Cardiac septum (tissue), 1 donor: ENCODE results near the gene DNAJC4. TPM values are rescaled to one million over a fixed set of nuclear protein-coding genes. Genes with fewer than 3 reads are reported as not detected.

Source experiments
- DNase-seq: peaks from one replicate; pipeline ENCODE4 v3.0.0-alpha.2; 2020; ENCODE audit warnings: low spot score
- intact Hi-C: fragments of 100-400 bp; cut with DNase I; formaldehyde crosslinking; loops from one replicate; pipeline ENCODE4 v1.14.0; 2022
- total RNA-seq: library from RNA; stranded (reverse); fragmentation: NEBNext Ultra II Directional; extraction: Animal tissue kit (Norgen Biotek cat#: 25700); gene quantifications from one replicate; pipeline ENCODE4 v1.2.1, GENCODE V29; 2021
- donor health status: DM: no; HTN: no; CAD: no.

Gene DNAJC4
- total RNA-seq, 1 donor from 2014 or later, result 51.9 TPM

GRCh38 chr11:64251016-64251752 lies 20.8 kb downstream of the DNAJC4 start, which contains the start of gene PLCB3:
Gene PLCB3, plus strand, starts transcription at chr11:64251530. Its CDS starts 120 bp downstream, at chr11:64251650.
- DNase-seq, result no peak
- intact Hi-C loops, result loop anchor here (5.0 kb wide), 1 partner anchor 51 kb away; the partner anchor contains the start of gene CATSPERZ

DNA sequence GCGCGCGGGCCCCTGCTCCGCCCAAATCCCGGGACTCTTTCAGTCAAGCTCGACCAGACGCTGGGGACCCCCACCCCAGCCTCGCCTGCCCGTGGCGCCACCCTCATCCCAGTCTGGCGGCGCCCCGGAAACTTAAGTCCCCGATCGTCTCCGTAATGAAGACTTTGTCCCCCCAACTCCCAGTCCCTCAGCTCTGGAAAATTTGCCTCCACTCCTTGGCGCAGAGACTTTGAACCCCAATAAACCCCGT lies 21.3 kb downstream of the DNAJC4 start:
- intact Hi-C loops, result loop anchor here (5.0 kb wide), 1 partner anchor 51 kb away; the partner anchor contains the start of gene CATSPERZ
- DNase-seq, result no peak

- intact Hi-C loops, result loop anchor here (5.0 kb wide), 1 partner anchor 50 kb away; the partner anchor contains the start of gene CATSPERZ
These were observed 21.9 kb downstream of the DNAJC4 start for GRCh38 chr11:64252003-64252872.

DNA sequence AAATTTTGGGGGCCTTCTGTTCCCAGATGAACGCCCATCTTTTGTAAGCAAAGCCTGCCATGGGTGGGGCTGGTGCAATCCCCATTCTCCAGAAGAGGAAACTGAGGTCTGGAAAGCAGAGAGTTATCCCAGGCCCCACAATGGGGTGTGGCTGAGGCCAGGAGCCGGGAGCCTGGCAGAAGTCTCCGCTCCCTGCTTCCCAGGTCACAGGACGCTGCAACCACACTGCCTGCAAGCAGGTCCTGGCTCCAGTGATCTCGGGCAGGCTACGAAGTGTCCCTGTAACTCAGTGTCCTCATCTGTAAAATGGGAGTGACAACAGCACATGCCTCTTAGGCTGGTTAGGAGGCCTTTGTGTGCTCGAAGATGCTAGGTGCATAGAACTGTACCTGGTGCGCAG lies 22.7 kb downstream of the DNAJC4 start:
- DNase-seq, result no peak
- intact Hi-C loops, result loop anchor here (5.0 kb wide), 1 partner anchor 49 kb away; the partner anchor contains the start of gene CATSPERZ

More at GRCh38 chr11:64252003-64252872, 21.9 kb downstream of the DNAJC4 start:
- no peak for DNase-seq

- intact Hi-C loops, result loop anchor here (5.0 kb wide), 1 partner anchor 49 kb away; the partner anchor contains the start of gene CATSPERZ
- DNase-seq, result no peak
These were observed 23.1 kb downstream of the DNAJC4 start for GRCh38 chr11:64253481-64253880.

DNA sequence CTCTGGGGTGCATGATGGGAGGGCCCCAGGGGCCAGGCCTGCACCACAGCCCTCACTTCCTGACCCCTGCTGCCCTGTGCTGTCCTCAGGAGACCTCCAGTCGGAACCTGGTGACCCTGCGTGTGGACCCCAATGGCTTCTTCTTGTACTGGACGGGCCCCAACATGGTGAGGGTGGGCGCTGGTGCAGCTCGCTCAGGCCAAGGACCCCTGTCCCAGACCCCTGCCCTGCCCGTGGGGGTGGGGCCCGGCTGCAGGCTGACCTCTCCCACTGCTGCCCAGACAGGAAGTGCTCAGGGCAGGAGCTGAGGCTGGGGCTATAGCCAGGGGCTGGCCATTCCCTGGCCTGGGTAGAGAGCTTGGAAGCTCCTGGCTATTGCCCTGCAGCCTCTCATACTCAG lies 24.0 kb downstream of the DNAJC4 start:
- DNase-seq, result no peak
- intact Hi-C loops, result loop anchor here (5.0 kb wide), 1 partner anchor 48 kb away; the partner anchor contains the start of gene CATSPERZ

DNA sequence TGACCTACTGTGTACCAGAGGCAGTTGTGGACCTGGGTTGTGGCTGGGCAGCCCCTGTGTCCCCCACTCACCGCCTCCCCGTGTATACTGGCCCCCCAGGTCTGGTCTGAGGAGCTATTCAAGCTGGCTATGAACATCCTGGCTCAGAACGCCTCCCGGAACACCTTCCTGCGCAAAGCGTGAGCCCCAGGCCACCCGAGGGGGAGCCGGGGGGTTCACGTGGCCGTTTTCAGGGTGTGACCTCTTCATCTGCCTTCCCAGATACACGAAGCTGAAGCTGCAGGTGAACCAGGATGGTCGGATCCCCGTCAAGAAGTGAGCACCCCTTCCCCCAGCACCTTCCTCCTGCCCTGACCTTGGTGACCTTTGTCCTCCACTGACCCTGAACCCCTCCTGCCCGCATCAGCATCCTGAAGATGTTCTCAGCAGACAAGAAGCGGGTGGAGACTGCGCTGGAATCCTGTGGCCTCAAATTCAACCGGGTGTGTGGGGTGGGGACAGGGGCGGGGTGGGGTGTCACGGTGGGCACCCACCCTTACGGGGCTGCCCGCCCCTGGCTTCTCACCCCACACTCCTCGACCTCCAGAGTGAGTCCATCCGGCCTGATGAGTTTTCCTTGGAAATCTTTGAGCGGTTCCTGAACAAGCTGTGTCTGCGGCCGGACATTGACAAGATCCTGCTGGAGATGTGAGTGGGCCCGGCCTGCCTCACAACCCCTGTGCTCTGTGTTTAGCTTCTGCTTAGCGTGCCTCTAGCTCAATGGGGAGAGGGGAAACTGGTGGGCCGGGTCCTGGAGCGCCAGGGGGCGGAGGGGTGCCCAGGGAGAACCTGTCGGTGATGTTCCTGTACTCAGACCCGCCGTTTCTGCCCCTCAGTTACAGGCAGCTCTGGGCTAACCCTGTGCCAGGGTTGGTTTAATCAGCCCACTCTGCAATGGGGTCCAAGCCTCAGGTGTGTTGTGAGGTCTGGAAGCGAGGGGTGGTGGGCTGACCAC lies 25.1 kb downstream of the DNAJC4 start:
- DNase-seq, result no peak
- intact Hi-C loops, result no loop called here

DNA sequence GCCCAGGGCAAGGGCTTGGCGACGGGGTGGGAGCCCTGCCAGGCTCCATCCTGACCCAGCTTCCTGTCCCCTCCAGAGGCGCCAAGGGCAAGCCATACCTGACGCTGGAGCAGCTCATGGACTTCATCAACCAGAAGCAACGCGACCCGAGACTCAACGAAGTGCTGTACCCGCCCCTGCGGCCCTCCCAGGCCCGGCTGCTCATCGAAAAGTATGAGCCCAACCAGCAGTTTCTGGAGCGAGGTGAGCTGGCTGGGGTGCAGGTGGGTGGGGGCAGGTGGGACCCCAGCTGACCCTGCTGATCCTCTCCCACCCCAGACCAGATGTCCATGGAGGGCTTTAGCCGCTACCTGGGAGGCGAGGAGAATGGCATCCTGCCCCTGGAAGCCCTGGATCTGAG lies 26.0 kb downstream of the DNAJC4 start:
- no peak for DNase-seq
- intact Hi-C loops, result no loop called here

DNA sequence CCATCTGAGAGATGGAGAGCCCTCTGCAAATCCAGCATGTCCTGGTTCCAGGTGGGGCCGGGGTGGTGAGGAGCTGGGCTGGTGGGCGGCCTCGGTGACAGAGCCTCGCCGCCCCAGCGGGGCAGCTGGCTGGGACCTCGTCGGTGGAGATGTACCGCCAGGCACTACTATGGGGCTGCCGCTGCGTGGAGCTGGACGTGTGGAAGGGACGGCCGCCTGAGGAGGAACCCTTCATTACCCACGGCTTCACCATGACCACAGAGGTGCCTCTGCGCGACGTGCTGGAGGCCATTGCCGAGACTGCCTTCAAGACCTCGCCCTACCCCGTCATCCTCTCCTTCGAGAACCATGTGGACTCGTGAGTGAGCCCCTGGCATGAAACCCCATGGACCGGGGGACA lies 28.0 kb downstream of the DNAJC4 start:
- intact Hi-C loops, result no loop called here
- DNase-seq, result no peak

DNA sequence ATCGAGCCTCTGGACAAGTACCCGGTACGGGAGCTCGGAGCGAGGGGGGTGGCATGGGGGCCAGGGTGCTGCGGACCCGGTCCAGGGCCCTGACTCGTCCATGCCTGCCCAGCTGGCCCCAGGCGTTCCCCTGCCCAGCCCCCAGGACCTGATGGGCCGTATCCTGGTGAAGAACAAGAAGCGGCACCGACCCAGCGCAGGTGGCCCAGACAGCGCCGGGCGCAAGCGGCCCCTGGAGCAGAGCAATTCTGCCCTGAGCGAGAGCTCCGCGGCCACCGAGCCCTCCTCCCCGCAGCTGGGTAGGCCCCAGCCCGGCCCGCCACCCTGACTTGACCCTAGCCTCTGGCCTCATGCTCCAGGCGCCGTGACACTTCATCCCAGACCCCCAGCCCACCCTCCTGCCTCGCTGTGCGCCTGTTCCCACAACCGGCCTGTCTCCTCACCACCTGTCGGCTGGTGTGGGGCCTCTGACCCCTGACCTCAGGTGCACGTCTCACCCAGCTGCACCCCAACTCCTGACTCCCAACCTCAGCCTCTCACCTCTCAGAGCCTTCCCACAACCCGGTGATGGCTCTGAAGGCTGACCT lies 28.7 kb downstream of the DNAJC4 start:
- DNase-seq, result no peak
- intact Hi-C loops, result no loop called here

- intact Hi-C loops, result no loop called here
- DNase-seq, result no peak
These were observed 29.3 kb downstream of the DNAJC4 start for GRCh38 chr11:64259533-64260067.

DNA sequence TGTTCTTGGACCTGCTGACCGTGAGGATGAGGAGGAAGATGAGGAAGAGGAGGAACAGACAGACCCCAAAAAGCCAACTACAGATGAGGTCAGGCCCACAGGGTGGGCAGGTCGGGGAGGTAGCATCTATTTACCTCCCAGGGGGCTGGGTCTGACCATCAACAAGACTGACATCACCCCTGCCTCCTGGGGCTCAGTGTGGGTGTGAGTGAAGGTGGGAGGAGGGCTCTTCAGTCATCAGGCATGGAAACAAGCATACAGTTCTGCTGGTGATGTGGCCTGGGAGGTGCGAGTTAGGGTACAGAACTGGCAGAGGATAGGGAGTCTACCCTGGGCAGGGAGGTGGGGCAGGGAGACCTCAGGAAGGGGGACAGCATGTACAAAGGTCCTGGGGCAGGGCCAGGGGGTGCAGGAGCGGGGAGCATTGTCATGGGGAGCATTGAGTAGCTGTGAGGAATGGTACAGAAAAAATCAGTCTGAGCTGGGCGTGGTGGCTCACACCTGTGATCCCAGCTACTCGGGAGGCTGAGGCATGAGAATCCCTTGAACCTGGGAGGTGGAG lies 29.9 kb downstream of the DNAJC4 start:
- intact Hi-C loops, result no loop called here

DNA sequence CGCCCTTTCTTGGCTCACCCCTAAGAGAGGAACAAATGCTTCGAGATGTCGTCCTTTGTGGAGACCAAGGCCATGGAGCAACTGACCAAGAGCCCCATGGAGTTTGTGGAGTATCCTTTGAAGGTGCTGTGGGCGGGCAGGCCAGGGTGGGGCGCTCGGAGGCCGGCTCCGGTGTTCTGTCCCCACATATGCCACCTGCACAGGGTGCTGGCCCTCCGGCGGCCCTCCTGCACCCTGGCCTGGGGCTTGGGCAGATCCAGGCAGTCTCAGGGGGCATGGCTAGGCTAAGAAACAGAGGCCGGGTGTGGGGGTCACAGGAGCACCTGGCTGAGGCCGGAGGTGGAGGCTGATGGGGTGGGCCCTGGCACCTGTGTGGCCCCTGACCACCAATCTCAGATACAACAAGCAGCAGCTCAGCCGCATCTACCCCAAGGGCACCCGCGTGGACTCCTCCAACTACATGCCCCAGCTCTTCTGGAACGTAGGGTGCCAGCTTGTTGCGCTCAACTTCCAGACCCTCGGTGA lies 31.3 kb downstream of the DNAJC4 start:
- no peak for DNase-seq

More for the DNA sequence above, 29.9 kb downstream of the DNAJC4 start:
- DNase-seq, result no peak

GRCh38 chr11:64262271-64263002 lies 32.1 kb downstream of the DNAJC4 start:
- no peak for DNase-seq
- intact Hi-C loops, result no loop called here

More for the DNA sequence above, 31.3 kb downstream of the DNAJC4 start:
- intact Hi-C loops, result no loop called here

- intact Hi-C loops, result no loop called here
- no peak for DNase-seq
These were observed 32.9 kb downstream of the DNAJC4 start for GRCh38 chr11:64263021-64263946.

DNA sequence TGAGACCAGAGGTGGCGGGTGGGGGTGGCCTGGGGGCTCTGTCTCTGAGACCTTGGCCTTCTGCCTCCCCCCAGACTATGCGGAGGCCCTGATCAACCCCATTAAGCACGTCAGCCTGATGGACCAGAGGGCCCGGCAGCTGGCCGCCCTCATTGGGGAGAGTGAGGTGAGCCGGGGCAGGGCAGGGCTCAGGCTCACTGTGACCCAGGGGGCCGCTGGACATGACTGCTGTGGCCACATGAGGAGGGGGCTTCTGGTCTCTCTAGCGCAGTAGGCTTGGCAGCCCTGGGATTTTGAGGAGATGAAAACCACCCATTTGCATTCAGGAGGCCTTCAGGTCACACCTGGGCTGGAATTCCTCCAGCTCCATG lies 33.6 kb downstream of the DNAJC4 start:
- DNase-seq, result no peak
- intact Hi-C loops, result no loop called here
